Measurements from ENCODE around the gene TCF7L2.

TCF7L2 gene

GRCh38 chr10:113007821-113008220 is 57.8 kb downstream of the TCF7L2 start:
- Histone ChIP-seq H3K9me3 (ENCODE audit: control insufficient read depth in 2 of 2, low read length in 2 of 2) (no peaks in the 10 kb centered on the region), H3K27ac (ENCODE audit: low read length) (no peak overlapping the region), H3K36me3 (ENCODE audit: control insufficient read depth in 2 of 2, insufficient read depth in 2 of 2, low read length in 2 of 2) (peaks cover 0 to 2% of the 10 kb centered on the region in 2 donors), H3K4me1 (ENCODE audit: control insufficient read depth, insufficient read depth, low read length) (peaks cover 42% of the 10 kb centered on the region), H3K4me3 (ENCODE audit: low read length in 2 of 2) (peak overlapping the region in 1 of 2 donors; percentile 35), H3K27me3 (ENCODE audit: control insufficient read depth in 1 of 2, insufficient read depth in 2 of 2, low read length in 2 of 2) (no peaks in the 10 kb centered on the region), H3K9ac (ENCODE audit: low read length in 2 of 2) (no peak overlapping the region)

DNA sequence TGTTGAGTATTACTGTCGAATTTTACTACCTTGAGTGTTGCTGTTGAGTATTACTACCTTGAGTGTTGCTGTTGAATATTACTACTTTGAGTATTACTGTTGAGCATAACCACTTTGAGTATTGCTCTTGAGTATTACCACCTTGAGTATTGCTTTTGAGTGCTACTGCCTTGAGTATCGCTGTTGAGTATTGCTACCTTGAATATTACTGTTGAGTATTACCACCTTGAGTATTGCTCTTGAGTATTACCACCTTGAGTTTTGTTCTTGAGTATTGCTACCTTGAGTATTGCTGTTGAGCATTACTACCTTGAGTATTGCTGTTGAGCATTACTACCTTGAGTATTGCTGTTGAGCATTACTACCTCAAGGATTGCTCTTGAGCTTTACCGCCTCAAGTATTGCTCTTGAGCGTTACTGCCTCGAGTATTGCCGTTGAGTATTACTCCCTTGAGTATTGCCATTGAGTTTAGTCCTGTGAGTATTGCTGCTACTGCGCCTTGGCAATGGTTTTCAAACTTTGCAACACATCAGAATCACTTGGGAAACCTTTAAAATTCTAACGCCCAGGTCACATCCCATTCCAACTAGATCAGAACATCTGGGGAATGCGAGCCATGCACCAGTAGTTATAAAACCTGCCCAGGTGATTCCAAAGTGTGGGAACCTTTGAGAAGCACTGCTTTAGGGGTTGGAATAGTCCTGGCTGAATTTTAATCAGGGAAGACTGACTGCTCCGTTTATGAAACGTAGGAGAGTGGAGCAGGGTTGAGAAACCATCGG is 61.7 kb downstream of the TCF7L2 start:
- Histone ChIP-seq H3K27ac (ENCODE audit: low read length) (no peak overlapping the region), H3K9me3 (ENCODE audit: control insufficient read depth in 2 of 2, low read length in 2 of 2) (no peaks in the 10 kb centered on the region), H3K4me3 (ENCODE audit: low read length in 2 of 2) (no peak overlapping the region), H3K4me1 (ENCODE audit: control insufficient read depth, insufficient read depth, low read length) (peaks cover 23% of the 10 kb centered on the region), H3K36me3 (ENCODE audit: control insufficient read depth in 2 of 2, insufficient read depth in 2 of 2, low read length in 2 of 2) (peaks cover 0 to 2% of the 10 kb centered on the region in 2 donors), H3K27me3 (ENCODE audit: control insufficient read depth in 1 of 2, insufficient read depth in 2 of 2, low read length in 2 of 2) (no peaks in the 10 kb centered on the region), H3K9ac (ENCODE audit: low read length in 2 of 2) (no peak overlapping the region)

GRCh38 chr10:113015201-113015600 is 65.2 kb downstream of the TCF7L2 start:
- H3K9ac ChIP-seq (ENCODE audit: low read length in 2 of 2): no peak overlapping the region
- peaks cover 34% of the 10 kb centered on the region for H3K4me1 ChIP-seq (ENCODE audit: control insufficient read depth, insufficient read depth, low read length)
- H3K36me3 ChIP-seq (ENCODE audit: control insufficient read depth in 2 of 2, insufficient read depth in 2 of 2, low read length in 2 of 2): no peaks in the 10 kb centered on the region
- no peak overlapping the region for H3K27ac ChIP-seq (ENCODE audit: low read length)
- no peaks in the 10 kb centered on the region for H3K27me3 ChIP-seq (ENCODE audit: control insufficient read depth in 1 of 2, insufficient read depth in 2 of 2, low read length in 2 of 2)
- no peaks in the 10 kb centered on the region for H3K9me3 ChIP-seq (ENCODE audit: control insufficient read depth in 2 of 2, low read length in 2 of 2)
- no peak overlapping the region for H3K4me3 ChIP-seq (ENCODE audit: low read length in 2 of 2)

- Histone ChIP-seq H3K9me3 (ENCODE audit: control insufficient read depth in 2 of 2, low read length in 2 of 2) (no peaks in the 10 kb centered on the region), H3K27ac (ENCODE audit: low read length) (no peak overlapping the region), H3K4me3 (ENCODE audit: low read length in 2 of 2) (peak overlapping the region in 1 of 2 donors; percentile 15), H3K36me3 (ENCODE audit: control insufficient read depth in 2 of 2, insufficient read depth in 2 of 2, low read length in 2 of 2) (no peaks in the 10 kb centered on the region), H3K4me1 (ENCODE audit: control insufficient read depth, insufficient read depth, low read length) (peaks cover 55% of the 10 kb centered on the region), H3K27me3 (ENCODE audit: control insufficient read depth in 1 of 2, insufficient read depth in 2 of 2, low read length in 2 of 2) (no peaks in the 10 kb centered on the region), H3K9ac (ENCODE audit: low read length in 2 of 2) (no peak overlapping the region)
Measured at GRCh38 chr10:113017376-113017775, 67.3 kb downstream of the TCF7L2 start.

- no peak overlapping the region for H3K27ac ChIP-seq (ENCODE audit: low read length)
- no peak overlapping the region for H3K9ac ChIP-seq (ENCODE audit: low read length in 2 of 2)
- peaks cover 60% of the 10 kb centered on the region for H3K4me1 ChIP-seq (ENCODE audit: control insufficient read depth, insufficient read depth, low read length)
- no peaks in the 10 kb centered on the region for H3K9me3 ChIP-seq (ENCODE audit: control insufficient read depth in 2 of 2, low read length in 2 of 2)
- H3K4me3 ChIP-seq (ENCODE audit: low read length in 2 of 2): no peak overlapping the region
- H3K27me3 ChIP-seq (ENCODE audit: control insufficient read depth in 1 of 2, insufficient read depth in 2 of 2, low read length in 2 of 2): no peaks in the 10 kb centered on the region
- H3K36me3 ChIP-seq (ENCODE audit: control insufficient read depth in 2 of 2, insufficient read depth in 2 of 2, low read length in 2 of 2): no peaks in the 10 kb centered on the region
Measured at GRCh38 chr10:113018034-113018433, 68.0 kb downstream of the TCF7L2 start.

GRCh38 chr10:113019096-113019495 is 69.0 kb downstream of the TCF7L2 start:
- H3K9ac ChIP-seq (ENCODE audit: low read length in 2 of 2): no peak overlapping the region
- H3K36me3 ChIP-seq (ENCODE audit: control insufficient read depth in 2 of 2, insufficient read depth in 2 of 2, low read length in 2 of 2): no peaks in the 10 kb centered on the region
- H3K27me3 ChIP-seq (ENCODE audit: control insufficient read depth in 1 of 2, insufficient read depth in 2 of 2, low read length in 2 of 2): no peaks in the 10 kb centered on the region
- no peak overlapping the region for H3K4me3 ChIP-seq (ENCODE audit: low read length in 2 of 2)
- peaks cover 60% of the 10 kb centered on the region for H3K4me1 ChIP-seq (ENCODE audit: control insufficient read depth, insufficient read depth, low read length)
- no peak overlapping the region for H3K27ac ChIP-seq (ENCODE audit: low read length)
- H3K9me3 ChIP-seq (ENCODE audit: control insufficient read depth in 2 of 2, low read length in 2 of 2): no peaks in the 10 kb centered on the region

- Histone ChIP-seq H3K4me1 (ENCODE audit: control insufficient read depth, insufficient read depth, low read length) (peaks cover 60% of the 10 kb centered on the region), H3K27ac (ENCODE audit: low read length) (peak overlapping the region; percentile 53)
Measured at GRCh38 chr10:113019692-113020474, 69.8 kb downstream of the TCF7L2 start.

GRCh38 chr10:113020475-113020753 is 70.4 kb downstream of the TCF7L2 start:
- Histone ChIP-seq H3K4me3 (ENCODE audit: low read length in 2 of 2) (peak overlapping the region in 1 of 2 donors; percentile 35), H3K27ac (ENCODE audit: low read length) (peak overlapping the region; percentile 53), H3K27me3 (ENCODE audit: control insufficient read depth in 1 of 2, insufficient read depth in 2 of 2, low read length in 2 of 2) (no peaks in the 10 kb centered on the region), H3K36me3 (ENCODE audit: control insufficient read depth in 2 of 2, insufficient read depth in 2 of 2, low read length in 2 of 2) (no peaks in the 10 kb centered on the region), H3K9me3 (ENCODE audit: control insufficient read depth in 2 of 2, low read length in 2 of 2) (no peaks in the 10 kb centered on the region), H3K4me1 (ENCODE audit: control insufficient read depth, insufficient read depth, low read length) (peaks cover 60% of the 10 kb centered on the region), H3K9ac (ENCODE audit: low read length in 2 of 2) (no peak overlapping the region)

More at GRCh38 chr10:113019692-113020474, 69.8 kb downstream of the TCF7L2 start:
- H3K4me3 ChIP-seq (ENCODE audit: low read length in 2 of 2): no peak overlapping the region
- H3K36me3 ChIP-seq (ENCODE audit: control insufficient read depth in 2 of 2, insufficient read depth in 2 of 2, low read length in 2 of 2): no peaks in the 10 kb centered on the region
- H3K27me3 ChIP-seq (ENCODE audit: control insufficient read depth in 1 of 2, insufficient read depth in 2 of 2, low read length in 2 of 2): no peaks in the 10 kb centered on the region
- H3K9ac ChIP-seq (ENCODE audit: low read length in 2 of 2): no peak overlapping the region
- H3K9me3 ChIP-seq (ENCODE audit: control insufficient read depth in 2 of 2, low read length in 2 of 2): no peaks in the 10 kb centered on the region

DNA sequence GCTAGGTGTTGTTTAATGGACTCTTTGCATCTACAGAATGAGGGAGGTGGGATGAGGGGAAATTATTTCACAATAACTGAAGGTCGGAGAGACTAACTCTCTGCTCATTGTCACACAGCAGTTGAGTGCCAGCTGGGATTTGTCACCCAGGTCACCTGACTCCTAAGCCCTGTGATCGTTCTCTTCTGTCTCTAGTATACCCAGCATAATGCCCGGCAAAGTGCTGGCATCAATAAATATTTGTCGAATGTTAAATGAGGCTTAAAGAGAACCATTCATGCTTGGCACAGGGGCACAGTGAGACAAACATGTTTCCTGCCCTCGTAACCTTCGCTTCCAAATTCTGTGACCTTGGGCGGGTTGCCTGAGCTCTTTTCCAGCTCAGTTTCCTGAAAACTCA is 70.8 kb downstream of the TCF7L2 start:
- Histone ChIP-seq H3K9me3 (ENCODE audit: control insufficient read depth in 2 of 2, low read length in 2 of 2) (no peaks in the 10 kb centered on the region), H3K36me3 (ENCODE audit: control insufficient read depth in 2 of 2, insufficient read depth in 2 of 2, low read length in 2 of 2) (no peaks in the 10 kb centered on the region), H3K4me1 (ENCODE audit: control insufficient read depth, insufficient read depth, low read length) (peaks cover 61% of the 10 kb centered on the region), H3K27ac (ENCODE audit: low read length) (peak overlapping the region; percentile 53), H3K9ac (ENCODE audit: low read length in 2 of 2) (no peak overlapping the region), H3K27me3 (ENCODE audit: control insufficient read depth in 1 of 2, insufficient read depth in 2 of 2, low read length in 2 of 2) (no peaks in the 10 kb centered on the region), H3K4me3 (ENCODE audit: low read length in 2 of 2) (peak overlapping the region in 1 of 2 donors; percentile 35)

- H3K27me3 ChIP-seq (ENCODE audit: control insufficient read depth in 1 of 2, insufficient read depth in 2 of 2, low read length in 2 of 2): no peaks in the 10 kb centered on the region
- peaks cover 63% of the 10 kb centered on the region for H3K4me1 ChIP-seq (ENCODE audit: control insufficient read depth, insufficient read depth, low read length)
- no peaks in the 10 kb centered on the region for H3K9me3 ChIP-seq (ENCODE audit: control insufficient read depth in 2 of 2, low read length in 2 of 2)
- peak overlapping the region; percentile 53 for H3K27ac ChIP-seq (ENCODE audit: low read length)
- peak overlapping the region in 1 of 2 donors; percentile 29 for H3K9ac ChIP-seq (ENCODE audit: low read length in 2 of 2)
- peak overlapping the region in 1 of 2 donors; percentile 44 for H3K4me3 ChIP-seq (ENCODE audit: low read length in 2 of 2)
- no peaks in the 10 kb centered on the region for H3K36me3 ChIP-seq (ENCODE audit: control insufficient read depth in 2 of 2, insufficient read depth in 2 of 2, low read length in 2 of 2)
Measured at GRCh38 chr10:113021268-113022040, 71.4 kb downstream of the TCF7L2 start.
